G401 (cell line): ENCODE data around the gene TNS1. TPM values are rescaled to one million over a fixed set of nuclear protein-coding genes. Genes with fewer than 3 reads are reported as not detected.

Experiments used
- DNase-seq: peaks from one replicate; pipeline ENCODE4 v3.0.0-alpha.2; 2015; ENCODE audit warnings: low spot score
- in situ Hi-C: cut with HindIII; loops from 2 replicates; pipeline ENCODE4 v1.10.0; 2016; ENCODE audit warnings: low sequenced_read_pairs, mixed read lengths
- total RNA-seq: library from RNA; depleted of rRNA; stranded (reverse); fragments of >200 nt; shearing (Covaris generic); gene quantifications from 2 replicates; pipeline ENCODE4 v1.2.3, GENCODE V29; 2014

The TNS1 gene
- total RNA-seq, 1 experiment from 2014 or later, result not detected

GRCh38 chr2:217897091-217897715 is 105.6 kb downstream of the TNS1 start:
- DNase-seq, result no peak
- in situ Hi-C loops, result no loop called here

DNA sequence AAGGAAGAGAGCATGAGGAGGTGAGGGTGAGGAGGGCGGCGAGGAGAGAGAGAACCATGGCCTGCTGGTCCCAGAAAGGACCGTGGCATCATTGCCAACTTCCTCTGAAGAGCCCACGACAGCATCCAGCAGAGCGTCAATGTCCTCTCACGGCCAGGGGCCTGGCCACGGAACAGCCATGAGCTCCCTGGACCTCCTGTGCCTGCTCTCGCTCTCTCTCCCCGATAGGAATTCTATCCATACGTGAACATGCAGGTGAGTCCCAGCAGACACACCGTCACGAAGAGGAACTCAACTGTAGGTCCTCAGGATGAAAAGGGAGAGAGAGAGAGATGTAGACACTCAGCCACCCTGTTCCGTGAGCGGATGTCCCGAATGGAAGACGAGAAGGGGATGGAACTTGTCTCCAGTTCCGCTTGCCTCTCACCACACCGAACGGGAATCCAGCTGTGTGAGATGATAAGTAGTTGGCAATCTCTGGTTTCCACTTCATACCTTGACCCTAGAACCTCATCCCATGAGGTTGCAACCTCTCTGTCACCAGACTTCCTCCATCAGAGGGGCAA is 107.6 kb downstream of the TNS1 start:
- DNase-seq, result no peak
- in situ Hi-C loops, result no loop called here

- in situ Hi-C loops, result no loop called here
- DNase-seq, result no peak
Observed at GRCh38 chr2:217893440-217893839, 109.4 kb downstream of the TNS1 start.

GRCh38 chr2:217892560-217892959 is 110.2 kb downstream of the TNS1 start:
- DNase-seq, result no peak
- in situ Hi-C loops, result no loop called here

- in situ Hi-C loops, result no loop called here
- no peak for DNase-seq
Observed at GRCh38 chr2:217890445-217890844, 112.3 kb downstream of the TNS1 start.

- in situ Hi-C loops, result no loop called here
- no peak for DNase-seq
Observed at GRCh38 chr2:217889656-217890055, 113.1 kb downstream of the TNS1 start.

DNA sequence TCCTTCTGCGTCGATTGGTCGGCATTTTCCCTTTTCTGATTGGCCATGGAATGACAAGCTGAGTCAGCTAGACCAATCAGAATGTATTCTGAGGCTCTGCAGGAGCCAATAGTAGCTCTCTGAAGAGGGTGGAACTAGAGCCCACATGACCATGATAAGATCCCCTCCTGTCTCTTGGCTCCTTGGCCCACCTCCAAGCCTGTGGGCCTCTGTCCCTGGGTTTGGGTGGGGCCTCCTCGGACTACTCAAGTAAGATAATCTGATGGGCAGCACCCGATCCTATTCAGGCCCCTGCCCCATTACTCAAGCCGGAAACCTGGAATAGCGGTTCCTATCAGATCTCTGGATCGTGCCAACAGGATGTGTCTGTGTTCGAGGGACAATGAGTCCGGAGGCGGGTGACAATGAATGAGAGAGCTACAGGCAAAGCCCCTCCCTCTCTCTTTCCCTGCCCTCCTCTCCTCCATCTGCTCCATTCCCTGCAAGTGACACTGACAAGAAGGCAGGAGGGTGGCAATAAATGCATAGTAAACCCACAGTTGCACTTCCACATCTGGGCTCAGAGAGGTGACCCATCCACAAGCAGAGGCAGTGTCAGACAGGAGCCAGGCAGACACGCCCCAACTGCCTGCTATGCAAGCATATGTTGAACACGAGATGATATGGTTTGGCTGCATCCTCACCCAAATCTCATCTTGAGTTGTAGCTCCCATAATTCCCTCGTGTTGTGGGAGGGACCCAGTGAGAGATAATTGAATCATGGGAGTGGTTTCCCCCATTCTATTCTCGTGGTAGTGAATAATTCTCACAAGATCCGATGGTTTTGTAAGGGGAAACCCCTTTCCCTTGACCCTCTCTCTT is 114.7 kb downstream of the TNS1 start:
- in situ Hi-C loops, result no loop called here
- no peak for DNase-seq

GRCh38 chr2:217886720-217887309 is 116.0 kb downstream of the TNS1 start:
- DNase-seq, result peak; percentile 69
- in situ Hi-C loops, result no loop called here

- in situ Hi-C loops, result no loop called here
- no peak for DNase-seq
Observed at GRCh38 chr2:217886091-217886490, 116.7 kb downstream of the TNS1 start.

DNA sequence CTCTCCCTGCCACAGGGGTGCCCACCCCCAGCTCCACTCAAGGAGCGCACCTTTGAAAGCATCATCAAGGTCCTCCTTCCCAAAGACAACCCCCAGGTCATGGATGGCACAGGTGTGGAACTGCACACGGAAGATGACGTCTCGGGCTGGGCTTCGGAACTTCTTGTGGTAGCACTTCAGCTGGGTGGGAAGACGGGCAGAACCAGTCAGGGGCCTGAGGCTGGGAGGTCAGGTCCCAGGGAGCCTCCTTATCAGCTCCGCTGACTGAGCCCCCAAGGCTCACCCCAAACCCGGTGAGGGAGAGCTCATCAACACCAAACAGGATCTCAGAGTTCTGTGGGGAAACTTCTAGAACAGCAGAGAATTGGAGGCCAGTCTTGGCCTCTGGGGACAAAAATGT is 117.8 kb downstream of the TNS1 start:
- in situ Hi-C loops, result no loop called here
- DNase-seq, result no peak

DNA sequence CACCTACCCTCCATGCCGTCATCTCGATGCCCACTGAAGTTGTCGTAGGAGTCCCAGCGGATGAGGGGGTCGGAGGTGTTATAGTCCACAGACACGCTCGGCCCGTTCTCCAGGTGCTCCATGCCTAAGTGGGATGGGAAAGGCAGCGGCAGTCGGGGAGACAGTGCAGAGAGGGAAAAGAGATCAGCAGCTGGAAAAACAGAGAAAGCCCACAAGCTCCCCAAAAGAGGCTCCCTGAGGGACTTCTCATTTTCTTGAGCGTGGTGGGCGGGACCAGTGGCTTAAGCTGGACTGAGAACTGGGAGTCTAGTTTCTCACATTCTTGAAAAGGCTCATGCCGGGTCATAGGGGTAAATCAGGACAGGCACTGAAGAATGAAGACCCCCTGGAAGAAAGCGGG is 121.9 kb downstream of the TNS1 start:
- in situ Hi-C loops, result no loop called here

GRCh38 chr2:217880287-217880889 is 122.4 kb downstream of the TNS1 start:
- in situ Hi-C loops, result no loop called here
- no peak for DNase-seq

More for the DNA sequence above, 121.9 kb downstream of the TNS1 start:
- DNase-seq, result no peak

- in situ Hi-C loops, result no loop called here
- no peak for DNase-seq
Observed at GRCh38 chr2:217878915-217879590, 123.7 kb downstream of the TNS1 start.

- in situ Hi-C loops, result no loop called here
- no peak for DNase-seq
Observed at GRCh38 chr2:217877866-217878265, 124.9 kb downstream of the TNS1 start.

GRCh38 chr2:217876253-217876570 is 126.6 kb downstream of the TNS1 start:
- DNase-seq, result no peak
- in situ Hi-C loops, result no loop called here

- no peak for DNase-seq
- in situ Hi-C loops, result no loop called here
Observed at GRCh38 chr2:217875556-217876252, 127.1 kb downstream of the TNS1 start.

GRCh38 chr2:217875138-217875537 is 127.7 kb downstream of the TNS1 start:
- in situ Hi-C loops, result no loop called here
- DNase-seq, result no peak

- no peak for DNase-seq
- in situ Hi-C loops, result no loop called here
Observed at GRCh38 chr2:217873371-217873770, 129.4 kb downstream of the TNS1 start.

DNA sequence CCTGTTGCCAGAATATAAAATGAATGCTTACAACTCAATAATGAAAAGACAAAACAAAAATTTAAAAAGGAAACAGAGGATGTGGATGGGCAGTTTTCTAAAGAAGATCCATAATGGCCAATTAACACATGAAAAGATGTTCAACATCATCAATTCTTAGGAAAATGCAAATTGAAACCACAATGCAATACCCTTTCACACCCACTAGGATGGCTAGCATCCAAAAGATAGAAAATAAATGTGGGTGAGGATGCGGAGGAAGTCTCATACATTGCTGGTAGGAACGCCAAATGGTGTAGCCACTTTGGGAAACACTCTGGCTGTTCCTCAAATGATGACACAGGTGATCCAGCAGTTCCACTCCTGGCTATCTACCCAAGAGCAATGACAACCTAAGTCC is 130.5 kb downstream of the TNS1 start:
- in situ Hi-C loops, result no loop called here
- DNase-seq, result no peak
